ENCODE results near the gene AIMP1.
A peak's percentile ranks its signal among the peaks of the same experiment; 100 is the strongest.
"Not testable (repeated sequence)": the region's sequence is repeated elsewhere in the genome, so short reads cannot be mapped to it uniquely, and the experiment has no call there.

The AIMP1 gene

DNA sequence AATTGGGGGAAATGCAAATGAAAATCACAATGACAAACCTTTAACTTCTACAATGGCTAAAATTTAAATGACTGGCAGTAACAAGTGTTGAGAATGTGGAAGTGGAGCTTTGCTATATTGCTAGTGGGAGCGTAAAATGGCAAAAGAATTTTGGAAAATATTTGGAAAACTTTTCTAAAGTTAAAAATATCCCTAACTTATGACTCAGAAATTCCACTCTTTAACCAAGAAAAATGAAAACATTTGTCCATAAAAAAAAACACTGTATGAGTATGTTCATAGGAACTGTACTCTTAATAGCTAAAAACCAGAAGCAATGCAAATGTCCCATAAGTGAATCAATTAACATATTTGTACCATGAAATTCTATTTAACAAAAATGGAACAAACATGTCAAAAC, 4.0 kb upstream of the AIMP1 start:
- no peak for DNase-seq (ENCODE audit: low read depth in 3 of 3, low spot score in 1 of 3)

- DNase-seq (ENCODE audit: low read depth in 3 of 3, low spot score in 1 of 3), result no peak
Observed at GRCh38 chr4:106312997-106313522, 3.3 kb upstream of the AIMP1 start.

DNA sequence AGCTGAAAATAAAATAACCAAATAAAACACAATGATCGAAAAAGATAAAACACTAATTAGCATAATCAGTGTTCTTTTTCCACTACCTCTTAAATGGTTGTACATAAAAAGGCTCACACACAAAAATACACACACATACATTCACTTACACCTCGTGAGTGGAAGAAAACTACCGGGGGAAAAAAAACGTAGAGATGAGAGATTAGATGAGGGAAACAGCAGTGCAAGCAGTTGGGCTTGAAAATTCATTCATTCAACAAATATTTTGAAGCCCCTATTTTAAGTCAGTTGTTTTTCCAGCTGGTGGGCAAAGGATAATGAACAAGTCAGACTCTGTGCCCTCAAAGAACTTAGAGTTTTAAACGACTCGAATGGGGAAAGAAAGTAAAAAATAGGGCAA, 1.4 kb upstream of the AIMP1 start:
- DNase-seq (ENCODE audit: low read depth in 3 of 3, low spot score in 1 of 3), result no peak

GRCh38 chr4:106315476-106315967, 828 bp upstream of the AIMP1 start:
- DNase-seq (ENCODE audit: low read depth in 3 of 3, low spot score in 1 of 3), result peak in 1 of 3 donors; percentile 27

DNA sequence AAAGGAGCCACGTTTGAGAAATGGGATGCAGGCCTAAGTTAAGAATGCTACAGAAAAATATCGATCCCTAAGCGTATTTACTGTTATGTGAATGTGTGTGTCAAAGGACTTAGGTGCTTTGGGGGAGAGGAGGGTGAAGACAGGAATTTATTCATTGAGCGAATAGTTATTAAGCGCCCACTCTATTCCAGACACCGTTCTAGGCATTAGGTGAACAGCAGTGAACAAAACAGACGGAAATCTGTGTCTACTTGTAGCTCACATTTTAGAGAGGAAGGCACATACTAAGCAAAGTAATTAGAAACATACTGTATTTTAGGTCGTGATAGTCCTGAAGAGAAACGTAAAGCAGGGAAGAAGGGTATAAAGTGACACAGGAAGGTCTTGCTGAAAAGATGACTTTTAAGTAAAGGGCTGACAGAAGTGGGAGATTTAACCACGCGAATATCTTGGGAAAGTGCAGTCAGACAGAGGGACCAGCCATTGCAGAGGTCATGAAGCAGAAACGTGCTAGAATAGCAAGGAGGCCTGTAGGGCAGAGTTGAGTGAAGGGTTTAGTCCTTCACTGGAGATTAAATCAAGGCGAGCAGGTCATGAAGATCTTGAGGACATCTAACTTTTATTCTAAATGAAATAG, 541 bp downstream of the AIMP1 start:
- DNase-seq (ENCODE audit: low read depth in 3 of 3, low spot score in 1 of 3), result no peak

- no peak for DNase-seq (ENCODE audit: low read depth in 3 of 3, low spot score in 1 of 3)
Observed at GRCh38 chr4:106317815-106318214, 1.5 kb downstream of the AIMP1 start.

DNA sequence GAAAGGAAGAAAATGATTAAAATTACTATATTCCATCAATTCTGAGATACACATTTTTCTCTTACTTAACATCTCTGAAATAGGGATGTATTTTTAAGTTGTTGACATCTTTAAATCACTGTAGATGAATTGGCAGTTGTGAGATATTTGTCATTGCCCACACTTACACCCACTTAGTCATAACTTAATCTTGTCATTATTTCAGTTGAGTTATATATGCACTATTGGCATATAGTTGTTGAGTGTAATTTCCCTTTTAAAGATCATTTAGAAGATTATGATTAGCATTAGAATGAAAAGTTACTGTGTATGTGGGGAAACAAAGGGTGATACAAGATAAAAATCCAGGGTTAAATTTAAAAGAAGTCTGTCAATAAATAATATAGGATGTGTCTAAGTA, 2.2 kb downstream of the AIMP1 start:
- DNase-seq (ENCODE audit: low read depth in 3 of 3, low spot score in 1 of 3), result no peak

DNA sequence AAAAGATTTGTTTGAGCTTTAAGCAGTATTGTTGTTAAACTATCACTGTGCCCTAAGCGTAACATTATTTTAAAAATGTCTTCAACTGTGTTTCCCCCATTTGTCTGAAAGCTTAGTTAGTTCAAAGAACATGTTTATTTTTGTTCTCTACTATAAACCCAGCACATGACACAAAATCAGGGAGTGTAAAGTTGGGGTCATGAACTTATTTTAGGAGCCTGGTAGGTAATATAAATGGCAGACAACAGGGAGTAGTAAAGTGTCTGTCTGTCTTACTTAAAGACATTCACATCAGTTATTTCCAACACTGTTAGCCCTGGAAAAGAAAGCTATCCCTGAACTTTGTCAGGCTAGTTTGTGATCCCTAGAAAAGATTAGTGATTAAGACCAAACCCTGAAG, 3.9 kb downstream of the AIMP1 start:
- no peak for DNase-seq (ENCODE audit: low read depth in 3 of 3, low spot score in 1 of 3)

GRCh38 chr4:106321168-106321567, 4.8 kb downstream of the AIMP1 start:
- not testable (repeated sequence) for DNase-seq (ENCODE audit: low read depth in 3 of 3, low spot score in 1 of 3)

DNA sequence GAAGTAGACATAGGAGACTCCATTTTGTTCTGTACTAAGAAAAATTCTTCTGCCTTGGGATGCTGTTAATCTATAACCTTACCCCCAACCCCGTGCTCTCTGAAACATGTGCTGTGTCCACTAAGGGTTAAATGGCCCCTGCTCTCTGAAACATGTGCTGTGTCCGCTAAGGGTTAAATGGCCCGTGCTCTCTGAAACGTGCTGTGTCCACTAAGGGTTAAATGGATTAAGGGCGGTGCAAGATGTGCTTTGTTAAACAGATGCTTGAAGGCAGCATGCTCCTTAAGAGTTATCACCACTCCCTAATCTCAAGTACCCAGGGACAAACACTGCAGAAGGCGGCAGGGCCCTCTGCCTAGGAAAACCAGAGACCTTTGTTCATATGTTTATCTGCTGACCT, 5.5 kb downstream of the AIMP1 start:
- not testable (repeated sequence) for DNase-seq (ENCODE audit: low read depth in 3 of 3, low spot score in 1 of 3)

DNA sequence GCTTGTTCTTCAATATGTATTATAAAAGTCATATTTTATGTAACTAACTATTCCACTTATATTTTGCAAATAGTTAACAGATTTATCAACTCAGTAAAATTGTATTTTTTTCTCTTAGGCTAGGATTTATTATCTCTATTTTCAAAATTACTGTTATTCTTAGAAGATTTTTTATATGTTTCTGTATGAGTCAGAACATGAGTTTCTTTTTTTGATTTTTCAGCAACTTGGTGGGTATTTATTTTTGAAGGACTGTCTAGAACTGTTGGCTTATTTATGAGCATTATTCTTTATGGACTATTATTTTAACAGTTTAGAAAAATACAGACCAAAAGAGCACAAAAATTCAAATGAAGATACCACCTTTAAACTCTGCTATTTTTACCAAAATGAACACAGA, 6.8 kb downstream of the AIMP1 start:
- no peak for DNase-seq (ENCODE audit: low read depth in 3 of 3, low spot score in 1 of 3)

GRCh38 chr4:106325800-106326199, 9.4 kb downstream of the AIMP1 start:
- no peak for DNase-seq (ENCODE audit: low read depth in 3 of 3, low spot score in 1 of 3)

GRCh38 chr4:106329041-106329618, 12.8 kb downstream of the AIMP1 start:
- no peak for DNase-seq (ENCODE audit: low read depth in 3 of 3, low spot score in 1 of 3)

DNA sequence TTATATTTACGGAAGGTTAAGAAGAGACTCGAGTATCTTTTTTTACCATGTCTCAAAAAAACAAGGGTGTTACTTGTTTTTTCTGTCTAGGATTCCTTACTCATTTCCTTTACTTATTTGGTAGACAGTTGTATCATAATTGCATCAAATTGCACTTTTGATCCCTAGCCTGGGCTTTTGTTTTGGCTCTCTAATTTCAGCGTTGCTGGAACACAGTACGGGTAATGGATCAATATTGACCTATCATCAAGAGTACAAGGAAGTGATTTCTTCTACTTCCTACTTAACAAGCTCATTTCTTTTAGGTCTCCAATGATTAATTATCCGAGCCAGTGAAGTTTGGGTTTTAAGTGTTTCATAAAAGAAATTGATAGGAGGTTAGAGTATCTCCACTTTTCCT, 16.8 kb downstream of the AIMP1 start:
- no peak for DNase-seq (ENCODE audit: low read depth in 3 of 3, low spot score in 1 of 3)

- no peak for DNase-seq (ENCODE audit: low read depth in 3 of 3, low spot score in 1 of 3)
Observed at GRCh38 chr4:106334741-106335470, 18.6 kb downstream of the AIMP1 start.

- no peak for DNase-seq (ENCODE audit: low read depth in 3 of 3, low spot score in 1 of 3)
Observed at GRCh38 chr4:106336618-106337017, 20.3 kb downstream of the AIMP1 start.

- DNase-seq (ENCODE audit: low read depth in 3 of 3, low spot score in 1 of 3), result no peak
Observed at GRCh38 chr4:106337916-106338315, 21.6 kb downstream of the AIMP1 start.

- DNase-seq (ENCODE audit: low read depth in 3 of 3, low spot score in 1 of 3), result no peak
Observed at GRCh38 chr4:106338671-106339070, 22.3 kb downstream of the AIMP1 start.

- DNase-seq (ENCODE audit: low read depth in 3 of 3, low spot score in 1 of 3), result no peak
Observed at GRCh38 chr4:106339431-106339830, 23.1 kb downstream of the AIMP1 start.

DNA sequence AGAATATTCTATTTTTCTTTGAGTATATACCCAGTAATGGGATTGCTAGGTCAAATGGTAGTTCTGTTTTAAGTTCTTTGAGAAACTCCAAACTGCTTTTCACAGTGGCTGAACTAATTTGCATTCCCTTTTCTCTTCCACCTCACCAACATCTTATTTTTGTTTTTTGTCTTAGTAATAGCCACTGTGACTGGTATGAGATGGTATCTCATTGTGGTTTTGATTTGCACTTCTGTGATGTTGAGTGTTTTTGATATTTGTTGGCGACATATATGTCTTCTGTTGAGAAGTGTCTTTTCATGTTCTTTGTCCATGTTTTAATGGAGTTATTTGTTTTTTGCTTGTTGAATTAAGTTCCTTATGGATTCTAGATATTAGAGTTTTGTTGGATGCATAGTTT, 24.4 kb downstream of the AIMP1 start:
- no peak for DNase-seq (ENCODE audit: low read depth in 3 of 3, low spot score in 1 of 3)

DNA sequence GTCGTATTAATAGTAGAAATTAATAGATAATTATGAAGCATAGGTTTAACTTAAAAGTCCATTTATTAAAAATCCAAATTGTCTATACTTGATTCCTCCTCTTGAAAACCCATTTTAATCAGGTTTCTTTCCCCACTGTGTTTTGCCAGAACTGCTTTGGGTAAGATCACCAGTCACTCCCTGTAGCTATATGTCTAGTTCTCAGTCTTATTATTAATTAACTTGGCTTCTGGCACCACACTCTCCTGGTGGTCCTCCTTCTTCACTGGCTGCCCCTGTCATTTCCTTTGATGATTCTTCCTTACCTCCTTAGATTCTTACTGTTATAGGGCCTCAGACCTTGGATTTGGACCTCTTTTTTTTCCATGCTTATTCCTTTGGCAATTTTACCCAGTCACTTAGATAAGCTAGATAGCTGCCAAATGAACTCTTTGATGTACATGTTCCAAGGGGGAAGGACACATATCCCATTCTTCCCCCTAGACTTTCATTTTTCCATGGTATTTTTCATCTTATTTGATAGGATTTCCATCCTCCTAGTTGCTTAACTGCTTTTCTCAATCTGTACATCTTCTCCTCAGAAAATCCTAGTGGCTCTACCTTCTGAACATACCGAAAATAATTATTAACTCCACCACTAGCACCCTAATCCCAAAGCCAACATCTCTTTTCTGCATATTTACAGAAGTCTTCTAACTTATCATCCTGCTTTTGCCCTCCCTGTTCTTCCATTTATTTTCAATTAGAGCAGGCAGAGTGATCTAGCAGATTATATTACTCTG, 27.7 kb downstream of the AIMP1 start:
- DNase-seq (ENCODE audit: low read depth in 3 of 3, low spot score in 1 of 3), result no peak

DNA sequence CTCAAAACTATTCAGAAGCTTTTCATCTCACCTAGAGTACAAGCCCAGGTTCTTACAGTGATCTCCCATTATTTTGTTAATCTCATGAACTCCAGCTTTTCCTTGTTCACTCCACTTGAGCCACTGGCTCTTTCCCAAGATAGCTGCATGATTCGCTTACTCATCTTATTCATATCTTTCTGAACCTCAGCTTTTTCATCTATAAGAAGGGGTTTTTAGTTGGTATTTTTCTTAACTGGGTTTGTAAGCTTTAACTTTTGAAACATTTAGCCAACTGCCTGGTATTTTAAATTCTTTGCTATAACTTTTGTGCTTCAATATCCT, 28.3 kb downstream of the AIMP1 start:
- no peak for DNase-seq (ENCODE audit: low read depth in 3 of 3, low spot score in 1 of 3)

Measured in stimulated activated CD4-positive, alpha-beta T cell treated with anti-CD3 and anti-CD28 coated beads, TNF-alpha, amount 100 ng/mL, for 1 hour (primary cell).